22Rv1 (cell line): ENCODE results near the gene ITGBL1.

Experiments used
- ZFX ChIP-seq: fragments of 450-650 bp; IDR thresholded peaks from 2 replicates; pipeline ENCODE4 v1.6.1; 2017; ENCODE audit warnings: antibody characterized with exemption, borderline replicate concordance
- TF ChIP-seq, protein P1 (sequence below): fragments of 450-650 bp; IDR thresholded peaks from 2 replicates; pipeline ENCODE4 v1.5.1; 2017; ENCODE audit warnings: mild to moderate bottlenecking

DNA sequence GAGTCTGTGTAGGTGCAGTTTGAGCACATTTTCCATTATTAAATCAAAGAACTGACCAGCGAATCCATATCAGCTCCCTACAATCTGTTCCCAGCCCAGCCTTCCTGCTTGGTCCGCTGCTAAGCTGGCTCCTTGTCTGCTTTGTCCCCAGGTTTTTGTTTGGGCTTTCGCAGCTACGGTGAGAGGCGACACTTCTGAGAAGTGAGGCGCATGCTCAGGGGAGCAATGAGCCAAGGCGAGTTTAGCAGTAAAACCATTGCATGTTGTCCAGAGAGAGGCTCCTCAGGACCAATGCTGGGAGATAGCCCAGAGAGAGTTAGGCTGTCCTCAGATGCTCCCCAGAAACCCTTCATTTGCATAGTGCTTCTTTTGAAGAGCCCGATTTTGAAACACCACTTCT, 162.0 kb downstream of the ITGBL1 start:
- TF ChIP-seq, protein P1, sequence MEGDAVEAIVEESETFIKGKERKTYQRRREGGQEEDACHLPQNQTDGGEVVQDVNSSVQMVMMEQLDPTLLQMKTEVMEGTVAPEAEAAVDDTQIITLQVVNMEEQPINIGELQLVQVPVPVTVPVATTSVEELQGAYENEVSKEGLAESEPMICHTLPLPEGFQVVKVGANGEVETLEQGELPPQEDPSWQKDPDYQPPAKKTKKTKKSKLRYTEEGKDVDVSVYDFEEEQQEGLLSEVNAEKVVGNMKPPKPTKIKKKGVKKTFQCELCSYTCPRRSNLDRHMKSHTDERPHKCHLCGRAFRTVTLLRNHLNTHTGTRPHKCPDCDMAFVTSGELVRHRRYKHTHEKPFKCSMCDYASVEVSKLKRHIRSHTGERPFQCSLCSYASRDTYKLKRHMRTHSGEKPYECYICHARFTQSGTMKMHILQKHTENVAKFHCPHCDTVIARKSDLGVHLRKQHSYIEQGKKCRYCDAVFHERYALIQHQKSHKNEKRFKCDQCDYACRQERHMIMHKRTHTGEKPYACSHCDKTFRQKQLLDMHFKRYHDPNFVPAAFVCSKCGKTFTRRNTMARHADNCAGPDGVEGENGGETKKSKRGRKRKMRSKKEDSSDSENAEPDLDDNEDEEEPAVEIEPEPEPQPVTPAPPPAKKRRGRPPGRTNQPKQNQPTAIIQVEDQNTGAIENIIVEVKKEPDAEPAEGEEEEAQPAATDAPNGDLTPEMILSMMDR: no peak
- no peak for TF ChIP-seq ZFX
